CD4-positive, alpha-beta T cell treated with Interleukin-21 for 1 hour (primary cell): ENCODE measurements around the gene THEMIS2.
"Not testable (repeated sequence)": the region's sequence is repeated elsewhere in the genome, so short reads cannot be mapped to it uniquely, and the experiment has no call there.

Experiments
- DNase-seq: peaks from one replicate; pipeline ENCODE4 v3.0.0-alpha.2; 2020

THEMIS2 gene

GRCh38 chr1:27872059-27872801 lies at the start of gene THEMIS2:
THEMIS2 (plus strand) TSS chr1:27872544; CDS start chr1:27872572, 28 bp downstream.
- DNase-seq = peak; percentile 84

- no peak for DNase-seq
Measured at GRCh38 chr1:27823784-27824183, 48.6 kb upstream of the THEMIS2 start.

- no peak for DNase-seq
Measured at GRCh38 chr1:27824411-27824810, 47.9 kb upstream of the THEMIS2 start.

GRCh38 chr1:27829339-27829960 lies 42.9 kb upstream of the THEMIS2 start:
- not testable (repeated sequence) for DNase-seq

- peak; percentile 88 for DNase-seq
Measured at GRCh38 chr1:27830621-27831440, 41.5 kb upstream of the THEMIS2 start, which contains the start of gene PPP1R8. PPP1R8 (plus strand) TSS chr1:27830782; CDS start chr1:27830836, 54 bp downstream.

- DNase-seq = no peak
Measured at GRCh38 chr1:27831568-27832410, 40.6 kb upstream of the THEMIS2 start.

- DNase-seq = no peak
Measured at GRCh38 chr1:27832762-27833161, 39.6 kb upstream of the THEMIS2 start.

GRCh38 chr1:27833470-27833869 lies 38.9 kb upstream of the THEMIS2 start:
- no peak for DNase-seq

- no peak for DNase-seq
Measured at GRCh38 chr1:27835046-27835445, 37.3 kb upstream of the THEMIS2 start.

GRCh38 chr1:27835501-27835900 lies 36.8 kb upstream of the THEMIS2 start:
- DNase-seq = no peak

GRCh38 chr1:27849951-27850350 lies 22.4 kb upstream of the THEMIS2 start:
- DNase-seq = no peak

GRCh38 chr1:27855085-27855484 lies 17.3 kb upstream of the THEMIS2 start:
- DNase-seq = no peak

- no peak for DNase-seq
Measured at GRCh38 chr1:27856561-27857343, 15.6 kb upstream of the THEMIS2 start.

- not testable (repeated sequence) for DNase-seq
Measured at GRCh38 chr1:27857552-27857951, 14.8 kb upstream of the THEMIS2 start.

GRCh38 chr1:27858072-27858948 lies 14.0 kb upstream of the THEMIS2 start:
- DNase-seq = peak; percentile 86

- no peak for DNase-seq
Measured at GRCh38 chr1:27858949-27859576, 13.3 kb upstream of the THEMIS2 start.

- no peak for DNase-seq
Measured at GRCh38 chr1:27861436-27861835, 10.9 kb upstream of the THEMIS2 start.

- no peak for DNase-seq
Measured at GRCh38 chr1:27862004-27862403, 10.3 kb upstream of the THEMIS2 start.

GRCh38 chr1:27862671-27863537 lies 9.4 kb upstream of the THEMIS2 start:
- DNase-seq = peak; percentile 39
